Measurements from ENCODE around the gene ADAMTSL1.

Gene ADAMTSL1

DNA sequence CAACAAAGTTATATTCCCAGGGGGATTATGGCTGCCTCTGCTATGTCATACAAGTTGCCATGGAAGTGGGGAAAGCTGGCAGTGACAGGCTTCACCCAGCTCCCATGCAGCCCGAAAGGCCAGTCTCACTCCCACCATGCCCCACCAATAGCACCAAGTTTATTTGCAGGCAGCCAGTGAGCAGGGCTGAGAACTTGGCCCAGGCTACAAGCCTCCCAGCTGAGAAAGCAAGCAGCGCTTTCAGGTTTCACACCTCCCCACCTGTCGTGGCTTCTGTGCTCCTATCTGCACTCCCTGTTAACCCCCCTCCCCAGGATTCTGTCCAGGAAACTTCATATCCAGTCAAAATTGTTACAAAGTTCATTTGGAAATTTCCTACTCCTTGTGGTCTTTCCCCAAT lies 404.0 kb downstream of the ADAMTSL1 start:
- no peak overlapping the region for H3K27ac ChIP-seq
- TF ChIP-seq, protein P1, sequence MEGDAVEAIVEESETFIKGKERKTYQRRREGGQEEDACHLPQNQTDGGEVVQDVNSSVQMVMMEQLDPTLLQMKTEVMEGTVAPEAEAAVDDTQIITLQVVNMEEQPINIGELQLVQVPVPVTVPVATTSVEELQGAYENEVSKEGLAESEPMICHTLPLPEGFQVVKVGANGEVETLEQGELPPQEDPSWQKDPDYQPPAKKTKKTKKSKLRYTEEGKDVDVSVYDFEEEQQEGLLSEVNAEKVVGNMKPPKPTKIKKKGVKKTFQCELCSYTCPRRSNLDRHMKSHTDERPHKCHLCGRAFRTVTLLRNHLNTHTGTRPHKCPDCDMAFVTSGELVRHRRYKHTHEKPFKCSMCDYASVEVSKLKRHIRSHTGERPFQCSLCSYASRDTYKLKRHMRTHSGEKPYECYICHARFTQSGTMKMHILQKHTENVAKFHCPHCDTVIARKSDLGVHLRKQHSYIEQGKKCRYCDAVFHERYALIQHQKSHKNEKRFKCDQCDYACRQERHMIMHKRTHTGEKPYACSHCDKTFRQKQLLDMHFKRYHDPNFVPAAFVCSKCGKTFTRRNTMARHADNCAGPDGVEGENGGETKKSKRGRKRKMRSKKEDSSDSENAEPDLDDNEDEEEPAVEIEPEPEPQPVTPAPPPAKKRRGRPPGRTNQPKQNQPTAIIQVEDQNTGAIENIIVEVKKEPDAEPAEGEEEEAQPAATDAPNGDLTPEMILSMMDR (IDR thresholded peaks at IDR 0.05): no peak
- TF ChIP-seq ZFX (IDR thresholded peaks at IDR 0.05; ENCODE audit: borderline replicate concordance): no peak

DNA sequence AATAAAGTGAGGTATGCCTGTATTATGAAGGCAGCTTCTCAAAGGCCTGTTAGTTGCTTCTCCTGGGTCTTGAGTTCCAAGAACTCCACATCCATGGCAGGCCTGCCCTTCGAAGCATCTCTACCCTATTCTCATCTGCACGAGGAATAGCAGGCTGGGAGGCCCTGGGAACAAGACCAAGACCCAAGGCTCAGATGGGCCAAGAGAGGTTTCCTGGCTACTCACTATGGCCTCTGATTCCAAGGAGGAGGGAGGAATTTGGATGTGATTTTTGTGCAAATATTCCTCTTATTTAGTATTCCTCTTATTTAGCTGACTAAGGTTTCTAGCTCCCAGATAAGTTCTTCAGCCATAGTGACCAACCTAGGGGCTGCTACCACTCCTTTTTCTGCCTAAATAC lies 407.8 kb downstream of the ADAMTSL1 start:
- H3K27ac ChIP-seq: no peak overlapping the region
- TF ChIP-seq, protein P1 (IDR thresholded peaks at IDR 0.05): no peak
- TF ChIP-seq ZFX (IDR thresholded peaks at IDR 0.05; ENCODE audit: borderline replicate concordance): no peak

DNA sequence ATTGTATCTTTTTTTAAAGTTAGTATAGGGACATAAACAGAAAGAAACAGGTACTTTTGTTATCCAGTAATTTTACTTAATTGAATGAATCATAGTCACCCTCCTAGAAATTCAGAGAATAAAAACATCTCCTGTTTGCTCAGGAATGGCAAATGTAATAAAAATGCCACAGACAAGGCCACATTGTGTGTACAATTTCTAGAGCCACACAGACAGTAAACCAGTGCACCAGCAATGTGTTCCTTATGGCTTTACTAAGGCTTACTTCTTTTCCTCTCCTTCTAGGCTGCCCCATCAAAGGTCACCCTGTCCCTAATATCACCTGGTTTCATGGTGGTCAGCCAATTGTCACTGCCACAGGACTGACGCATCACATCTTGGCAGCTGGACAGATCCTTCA lies 413.6 kb downstream of the ADAMTSL1 start:
- no peak overlapping the region for H3K27ac ChIP-seq
- TF ChIP-seq, protein P1 (IDR thresholded peaks at IDR 0.05): no peak
- TF ChIP-seq ZFX (IDR thresholded peaks at IDR 0.05; ENCODE audit: borderline replicate concordance): no peak

DNA sequence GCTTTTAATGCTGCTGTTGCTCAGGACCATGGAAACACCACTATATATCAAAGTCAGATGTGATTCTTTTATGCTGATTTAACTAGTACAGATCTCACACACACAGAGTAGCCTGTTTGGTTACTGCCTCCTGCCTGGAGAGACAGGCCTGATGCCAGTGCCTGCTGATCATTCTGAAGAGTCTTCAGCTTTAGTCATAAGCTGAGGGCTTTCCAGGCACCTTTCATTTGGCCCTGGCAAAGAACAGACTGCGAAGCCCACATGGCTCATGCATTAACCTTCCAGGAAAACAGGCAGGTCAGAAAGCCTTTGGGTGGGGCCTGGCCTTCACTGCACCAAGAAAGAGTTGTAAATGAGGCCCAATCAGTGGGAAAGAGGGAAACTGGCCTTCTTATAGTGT lies 414.3 kb downstream of the ADAMTSL1 start:
- no peak for TF ChIP-seq ZFX (IDR thresholded peaks at IDR 0.05; ENCODE audit: borderline replicate concordance)
- TF ChIP-seq, protein P1 (IDR thresholded peaks at IDR 0.05): no peak
- no peak overlapping the region for H3K27ac ChIP-seq

DNA sequence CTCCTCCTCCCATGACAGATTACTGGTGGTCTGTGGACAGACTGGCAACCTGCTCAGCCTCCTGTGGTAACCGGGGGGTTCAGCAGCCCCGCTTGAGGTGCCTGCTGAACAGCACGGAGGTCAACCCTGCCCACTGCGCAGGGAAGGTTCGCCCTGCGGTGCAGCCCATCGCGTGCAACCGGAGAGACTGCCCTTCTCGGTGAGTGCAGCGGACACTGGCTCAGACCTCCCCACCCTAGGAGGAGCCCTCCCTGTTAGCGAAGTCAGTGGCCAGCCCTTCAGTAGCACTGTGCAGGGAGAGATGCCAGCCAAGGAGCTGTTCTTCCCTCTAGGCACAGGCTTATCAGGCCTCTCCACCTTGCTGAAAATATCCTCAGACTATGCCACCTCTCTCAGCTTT lies 415.6 kb downstream of the ADAMTSL1 start:
- TF ChIP-seq, protein P1 (IDR thresholded peaks at IDR 0.05): no peak
- no peak for TF ChIP-seq ZFX (IDR thresholded peaks at IDR 0.05; ENCODE audit: borderline replicate concordance)
- H3K27ac ChIP-seq: no peak overlapping the region

DNA sequence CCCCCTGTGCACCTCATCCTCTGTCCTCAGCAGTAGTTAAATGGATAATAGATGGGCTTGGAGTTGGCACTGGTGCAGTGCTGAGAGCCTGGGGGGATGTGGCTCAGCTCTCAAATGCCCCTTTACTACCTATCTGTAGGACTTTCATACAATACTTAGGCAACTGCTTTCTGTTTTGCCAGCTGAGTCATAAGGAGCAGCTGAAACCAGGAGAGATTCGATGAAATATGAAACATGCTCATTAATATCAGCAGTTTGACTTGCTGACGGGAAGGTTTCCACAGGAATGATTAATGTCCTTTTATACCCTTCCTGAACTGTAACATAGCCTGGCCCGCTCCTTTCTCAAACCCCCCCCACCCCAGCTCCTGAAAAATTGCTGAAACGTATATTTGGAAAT lies 416.4 kb downstream of the ADAMTSL1 start:
- TF ChIP-seq, protein P1 (IDR thresholded peaks at IDR 0.05): no peak
- TF ChIP-seq ZFX (IDR thresholded peaks at IDR 0.05; ENCODE audit: borderline replicate concordance): no peak
- H3K27ac ChIP-seq: no peak overlapping the region

DNA sequence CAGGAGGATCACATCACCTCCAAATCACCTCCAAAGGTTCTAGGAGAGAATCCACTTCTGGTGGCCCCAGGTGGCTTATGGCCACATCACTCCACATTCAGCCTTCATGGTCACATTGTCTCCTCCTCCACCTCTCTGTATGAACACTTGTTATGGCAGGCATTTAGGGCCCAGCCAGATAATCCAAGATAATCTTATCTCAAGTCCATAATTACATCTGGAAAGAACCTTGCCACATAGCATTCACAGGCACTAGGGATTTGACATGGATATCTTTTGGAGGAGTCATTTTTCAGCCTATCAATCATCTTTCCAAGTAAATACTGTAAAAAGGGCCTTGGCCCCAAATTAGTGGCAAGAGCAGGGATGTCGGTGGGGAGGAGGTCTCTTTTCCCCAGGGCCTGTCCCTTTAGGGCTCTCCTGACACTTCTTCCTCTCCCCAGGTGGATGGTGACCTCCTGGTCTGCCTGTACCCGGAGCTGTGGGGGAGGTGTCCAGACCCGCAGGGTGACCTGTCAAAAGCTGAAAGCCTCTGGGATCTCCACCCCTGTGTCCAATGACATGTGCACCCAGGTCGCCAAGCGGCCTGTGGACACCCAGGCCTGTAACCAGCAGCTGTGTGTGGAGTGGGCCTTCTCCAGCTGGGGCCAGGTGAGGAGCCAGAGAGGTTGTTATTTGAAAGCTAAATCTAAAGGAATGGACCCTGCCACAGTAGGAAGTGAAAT lies 418.2 kb downstream of the ADAMTSL1 start:
- TF ChIP-seq, protein P1 (IDR thresholded peaks at IDR 0.05): no peak
- no peak for TF ChIP-seq ZFX (IDR thresholded peaks at IDR 0.05; ENCODE audit: borderline replicate concordance)
- no peak overlapping the region for H3K27ac ChIP-seq

All from 22Rv1 (cell line).